Measurements from ENCODE around the gene RTL1. TPM values are rescaled to one million over a fixed set of nuclear protein-coding genes. Genes with fewer than 3 reads are reported as not detected.

Gene RTL1
- total RNA-seq, 1 donor from 2014 or later, result 159 TPM

DNA sequence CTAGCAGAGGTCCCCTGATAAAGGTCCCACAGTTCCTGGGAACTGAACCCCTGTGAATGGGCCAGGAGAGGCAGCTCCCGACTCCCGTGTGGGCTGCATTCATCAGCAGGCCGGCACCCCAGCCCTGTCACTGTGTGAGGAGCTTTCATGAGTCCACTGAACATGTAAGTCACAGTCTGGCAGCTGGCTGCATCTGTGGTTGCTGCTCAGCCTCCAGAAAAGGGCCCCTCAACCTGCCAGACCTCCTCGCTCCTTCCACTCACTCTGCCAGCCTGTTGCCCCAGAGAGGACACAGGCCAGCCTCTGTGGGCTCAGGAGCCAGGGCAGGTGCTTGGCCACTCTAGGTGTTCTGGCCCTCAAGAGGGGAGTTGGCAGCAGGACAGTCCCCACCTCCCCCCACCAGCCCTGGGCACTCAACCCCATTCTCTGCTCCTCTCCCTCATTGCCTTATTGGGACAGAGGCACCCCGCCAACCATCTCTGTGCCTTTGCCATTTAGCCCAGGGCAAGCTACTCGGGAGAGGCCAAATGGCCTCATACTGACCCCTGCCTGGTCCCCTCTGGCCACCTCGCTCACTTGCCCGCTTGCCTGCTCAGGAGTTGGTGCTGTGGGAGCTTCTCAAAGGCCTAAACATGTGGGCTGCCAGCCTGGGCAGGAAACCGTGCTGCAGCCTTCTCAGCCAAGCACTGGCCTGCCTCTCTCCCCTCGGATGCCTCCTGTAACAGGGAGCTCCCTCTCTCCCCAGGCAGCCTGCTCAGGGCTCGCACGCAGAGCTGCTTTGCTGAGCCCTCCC is 1.9 kb downstream of the RTL1 start:
- Mint-ChIP-seq H3K9me3 (ENCODE audit: low read depth) (no peaks in the 10 kb centered on the region), H3K27ac (peak overlapping the region; percentile 86), H3K36me3 (ENCODE audit: insufficient read depth) (peaks cover 4% of the 10 kb centered on the region), H3K4me1 (ENCODE audit: low read depth) (peaks cover 62% of the 10 kb centered on the region), H3K4me3 (ENCODE audit: low read depth) (peak overlapping the region; percentile 77), H3K27me3 (peaks cover 20% of the 10 kb centered on the region)
- TF ChIP-seq CTCF (IDR thresholded peaks at IDR 0.05; ENCODE audit: unreplicated experiment), result no peak
- no peak for DNase-seq (ENCODE audit: low spot score, unreplicated experiment)

- H3K4me1 Mint-ChIP-seq (ENCODE audit: low read depth), result peaks cover 68% of the 10 kb centered on the region
- H3K27ac Mint-ChIP-seq, result peak overlapping the region; percentile 96
- H3K4me3 Mint-ChIP-seq (ENCODE audit: low read depth), result peak overlapping the region; percentile 77
- no peaks in the 10 kb centered on the region for H3K9me3 Mint-ChIP-seq (ENCODE audit: low read depth)
- H3K36me3 Mint-ChIP-seq (ENCODE audit: insufficient read depth), result peaks cover 4% of the 10 kb centered on the region
- peak; percentile 43 for TF ChIP-seq CTCF (IDR thresholded peaks at IDR 0.05; ENCODE audit: unreplicated experiment)
- peak; percentile 52 for DNase-seq (ENCODE audit: low spot score, unreplicated experiment)
- peaks cover 15% of the 10 kb centered on the region for H3K27me3 Mint-ChIP-seq
Observed at GRCh38 chr14:100900837-100901390, 2.6 kb downstream of the RTL1 start.

GRCh38 chr14:100899884-100900771 is 3.4 kb downstream of the RTL1 start:
- peak overlapping the region; percentile 77 for H3K4me3 Mint-ChIP-seq (ENCODE audit: low read depth)
- H3K4me1 Mint-ChIP-seq (ENCODE audit: low read depth), result peaks cover 69% of the 10 kb centered on the region
- H3K27me3 Mint-ChIP-seq, result peaks cover 8% of the 10 kb centered on the region
- peaks cover 4% of the 10 kb centered on the region for H3K36me3 Mint-ChIP-seq (ENCODE audit: insufficient read depth)
- TF ChIP-seq CTCF (IDR thresholded peaks at IDR 0.05; ENCODE audit: unreplicated experiment), result peak; percentile 47
- peak overlapping the region; percentile 96 for H3K27ac Mint-ChIP-seq
- DNase-seq (ENCODE audit: low spot score, unreplicated experiment), result no peak
- H3K9me3 Mint-ChIP-seq (ENCODE audit: low read depth), result no peaks in the 10 kb centered on the region

DNA sequence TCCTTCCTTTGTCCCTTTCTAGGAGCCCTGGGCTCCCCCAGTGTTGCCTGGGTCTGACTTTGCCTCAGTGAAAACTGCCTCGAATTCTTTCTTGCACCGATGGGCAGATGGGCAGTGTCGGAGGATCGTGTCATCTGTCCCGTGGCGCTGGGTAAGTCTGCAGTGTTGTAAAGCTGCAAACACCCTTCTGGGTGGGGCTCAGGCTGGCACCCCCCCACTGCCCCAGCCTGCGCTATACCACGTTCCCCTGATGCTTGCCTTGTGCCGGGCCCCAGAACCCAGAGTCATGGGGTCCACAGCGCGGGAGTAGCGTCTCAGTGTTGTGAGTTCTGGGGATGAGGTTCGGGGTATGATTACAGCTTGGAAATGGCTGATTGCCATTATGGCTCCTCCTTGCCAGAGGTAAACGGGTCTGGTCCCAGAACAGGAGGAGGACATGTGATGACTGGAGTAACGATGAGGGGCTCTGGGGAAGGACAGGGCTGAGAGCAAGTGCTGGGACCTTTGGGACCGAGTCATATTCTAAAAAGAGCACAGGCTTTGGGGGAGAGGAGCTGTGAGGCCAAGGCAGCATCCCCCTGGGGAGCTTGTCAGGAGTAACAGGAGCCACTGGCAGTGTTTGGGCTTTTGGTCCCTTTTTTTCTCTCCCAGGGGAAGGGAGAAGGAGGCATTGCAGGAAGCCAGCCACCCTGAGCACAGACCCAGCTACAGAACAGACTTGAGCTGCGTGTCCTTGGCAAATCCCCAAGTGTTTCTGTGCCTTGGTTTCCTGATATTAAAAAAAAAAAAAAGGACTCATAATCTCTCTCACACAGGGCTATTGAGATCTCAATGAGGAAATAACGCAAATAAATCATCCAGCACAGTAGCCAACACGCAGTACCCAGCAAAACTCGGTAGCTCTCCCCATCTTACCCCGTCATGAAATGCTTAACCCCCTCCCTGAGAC is 4.3 kb downstream of the RTL1 start:
- no peak for DNase-seq (ENCODE audit: low spot score, unreplicated experiment)
- peak overlapping the region; percentile 96 for H3K27ac Mint-ChIP-seq
- H3K36me3 Mint-ChIP-seq (ENCODE audit: insufficient read depth), result peaks cover 7% of the 10 kb centered on the region
- peaks cover under 1% of the 10 kb centered on the region for H3K27me3 Mint-ChIP-seq
- H3K4me3 Mint-ChIP-seq (ENCODE audit: low read depth), result peak overlapping the region; percentile 77
- TF ChIP-seq CTCF (IDR thresholded peaks at IDR 0.05; ENCODE audit: unreplicated experiment), result no peak
- H3K4me1 Mint-ChIP-seq (ENCODE audit: low read depth), result peaks cover 69% of the 10 kb centered on the region
- H3K9me3 Mint-ChIP-seq (ENCODE audit: low read depth), result no peaks in the 10 kb centered on the region
